AG10803 (cell line): Measurements from ENCODE around the gene CUBN.

Experiments
- DNase-seq: peaks from one replicate; pipeline ENCODE4 v3.0.0; 2010; ENCODE audit warnings: low read depth
- H3K4me3 ChIP-seq: 2 replicates; pipeline ENCODE4 v1.5.1; 2011; ENCODE audit warnings: mild to moderate bottlenecking, low read length, control low read depth
- TF ChIP-seq, protein P1 (sequence below): conservative IDR thresholded peaks from 2 replicates; pipeline ENCODE4 v1.5.1; 2011; ENCODE audit warnings: mild to moderate bottlenecking, low read length, control low read depth, inconsistent platforms

Gene CUBN

DNA sequence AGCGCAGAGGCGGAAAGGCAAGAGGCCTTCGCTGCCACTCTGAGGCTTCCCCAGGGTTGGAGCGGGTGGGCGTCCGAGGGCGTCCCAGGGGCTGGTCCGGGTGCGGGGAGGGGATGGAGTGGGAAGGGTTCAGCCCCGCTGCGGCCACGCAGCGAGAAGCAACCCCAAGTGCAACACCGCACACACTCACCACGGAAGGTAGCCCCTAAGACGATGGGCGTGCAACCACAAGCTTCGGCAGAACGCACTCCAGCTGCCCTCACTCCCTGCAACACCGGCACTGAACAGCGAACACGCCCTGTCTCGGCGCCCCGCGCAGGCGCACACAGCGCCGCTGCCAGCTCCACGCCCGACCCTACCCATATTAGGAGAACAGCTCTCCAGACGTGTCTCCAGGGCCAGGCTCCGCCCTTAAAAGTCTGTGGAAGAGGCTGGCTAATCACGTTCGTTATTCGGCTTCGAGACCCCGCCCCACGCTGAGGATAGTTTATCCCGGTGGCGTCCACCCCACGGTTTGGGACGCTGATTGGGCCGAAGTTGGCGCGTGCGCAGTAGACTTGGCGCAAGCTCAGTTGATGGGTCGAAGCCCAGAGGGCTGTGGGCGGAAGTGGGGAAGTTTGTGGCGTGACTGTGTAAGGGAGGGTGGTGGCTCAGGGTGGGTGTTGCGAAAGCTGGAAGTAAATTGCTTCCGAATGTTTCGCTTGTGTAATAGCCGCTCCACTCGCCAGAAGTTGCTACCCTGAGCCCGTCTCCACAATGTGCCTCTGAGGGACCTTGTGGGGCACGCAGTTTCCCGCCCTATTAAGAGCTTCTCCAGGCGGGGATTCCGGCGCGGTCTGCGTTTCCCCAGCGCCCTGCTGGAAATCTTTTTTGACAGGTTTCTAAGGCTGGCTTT lies 312.2 kb downstream of the CUBN start, which contains the start of gene RSU1:
Gene RSU1 (minus strand): TSS at position 300 of the 895 bp plus-strand sequence. CDS start 343 bp downstream, outside the sequence.
- peak; percentile 100 for DNase-seq
- TF ChIP-seq, protein P1, sequence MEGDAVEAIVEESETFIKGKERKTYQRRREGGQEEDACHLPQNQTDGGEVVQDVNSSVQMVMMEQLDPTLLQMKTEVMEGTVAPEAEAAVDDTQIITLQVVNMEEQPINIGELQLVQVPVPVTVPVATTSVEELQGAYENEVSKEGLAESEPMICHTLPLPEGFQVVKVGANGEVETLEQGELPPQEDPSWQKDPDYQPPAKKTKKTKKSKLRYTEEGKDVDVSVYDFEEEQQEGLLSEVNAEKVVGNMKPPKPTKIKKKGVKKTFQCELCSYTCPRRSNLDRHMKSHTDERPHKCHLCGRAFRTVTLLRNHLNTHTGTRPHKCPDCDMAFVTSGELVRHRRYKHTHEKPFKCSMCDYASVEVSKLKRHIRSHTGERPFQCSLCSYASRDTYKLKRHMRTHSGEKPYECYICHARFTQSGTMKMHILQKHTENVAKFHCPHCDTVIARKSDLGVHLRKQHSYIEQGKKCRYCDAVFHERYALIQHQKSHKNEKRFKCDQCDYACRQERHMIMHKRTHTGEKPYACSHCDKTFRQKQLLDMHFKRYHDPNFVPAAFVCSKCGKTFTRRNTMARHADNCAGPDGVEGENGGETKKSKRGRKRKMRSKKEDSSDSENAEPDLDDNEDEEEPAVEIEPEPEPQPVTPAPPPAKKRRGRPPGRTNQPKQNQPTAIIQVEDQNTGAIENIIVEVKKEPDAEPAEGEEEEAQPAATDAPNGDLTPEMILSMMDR, result no peak

DNA sequence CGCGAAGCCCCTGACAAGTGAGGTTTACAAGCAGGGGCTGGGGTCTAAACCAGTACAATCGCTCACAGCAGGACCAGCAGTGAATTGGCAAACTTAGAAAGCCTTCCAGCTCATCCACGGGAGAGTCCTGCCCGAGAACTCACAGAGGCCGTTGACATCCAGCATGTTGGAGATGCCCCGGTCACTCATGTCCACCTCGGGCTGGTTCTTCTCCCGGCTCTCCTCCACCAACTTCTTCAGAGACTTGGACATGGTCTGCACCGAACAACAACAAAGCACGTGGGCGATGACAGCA lies 312.8 kb downstream of the CUBN start:
- peak overlapping the region; percentile 99 for H3K4me3 ChIP-seq
- TF ChIP-seq, protein P1, result no peak
- DNase-seq, result peak; percentile 34

More for the DNA sequence above, 312.2 kb downstream of the CUBN start, which contains the start of gene RSU1:
- peak within 1 kb of the TSS; percentile 99 for H3K4me3 ChIP-seq

DNA sequence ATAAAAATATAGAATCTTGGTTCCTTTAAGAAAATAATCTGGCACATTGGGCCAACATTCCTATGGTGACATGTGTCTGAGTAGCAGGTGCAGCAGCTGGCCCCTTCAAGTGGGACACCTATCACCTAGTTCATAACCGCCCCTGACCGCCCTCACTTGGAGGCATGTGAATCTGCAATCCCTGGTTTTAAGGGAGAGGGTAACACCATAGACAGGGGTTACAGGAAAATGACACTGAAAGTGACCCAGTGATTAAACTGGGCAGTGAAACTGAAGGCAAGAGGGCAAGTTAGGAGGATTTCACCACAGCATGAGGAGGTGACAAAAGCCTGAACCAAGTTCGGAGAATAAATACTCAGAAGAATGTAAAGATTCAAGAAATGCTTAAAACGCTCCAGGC lies 313.4 kb downstream of the CUBN start:
- TF ChIP-seq, protein P1, result no peak
- peak overlapping the region; percentile 99 for H3K4me3 ChIP-seq
- no peak for DNase-seq

DNA sequence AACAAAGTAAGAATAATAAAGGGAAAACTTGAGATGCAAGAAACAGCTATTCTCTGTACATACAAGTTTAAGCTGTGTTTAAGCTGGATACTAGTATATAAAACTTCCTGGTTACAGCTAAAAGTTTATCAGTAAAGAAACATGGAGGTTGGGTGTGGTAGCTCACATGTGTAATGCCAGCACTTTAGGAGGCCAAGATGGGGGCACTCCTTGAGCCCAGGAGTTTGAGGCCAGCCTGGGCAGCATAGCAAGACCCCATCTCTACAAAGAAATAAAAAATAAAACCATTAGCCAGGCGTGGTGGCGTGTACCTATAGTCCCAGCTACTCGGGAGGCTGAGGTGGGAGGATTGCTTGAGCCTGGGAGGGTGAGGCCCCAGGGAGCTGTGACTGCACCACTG lies 315.6 kb downstream of the CUBN start:
- H3K4me3 ChIP-seq, result no peak overlapping the region
- no peak for DNase-seq
- TF ChIP-seq, protein P1, result no peak

DNA sequence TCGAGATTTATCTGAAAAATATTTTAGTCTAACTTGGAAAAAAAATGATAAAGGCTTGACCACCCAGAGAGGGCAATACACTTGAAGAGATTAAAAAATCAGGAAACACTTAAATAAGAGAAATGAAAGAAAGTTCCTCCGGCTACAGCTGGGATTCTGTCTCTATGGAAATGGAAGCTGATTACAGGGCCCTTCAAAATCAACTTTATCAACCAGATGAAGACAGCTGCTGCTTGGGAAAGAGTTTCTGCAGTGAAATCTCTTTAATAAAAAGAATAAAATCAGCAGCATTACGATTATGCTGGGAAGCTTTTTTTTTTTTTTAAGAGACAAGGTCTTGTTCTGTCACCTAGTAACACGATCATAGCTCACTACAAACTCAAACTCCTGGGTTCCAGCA lies 316.9 kb downstream of the CUBN start:
- DNase-seq, result no peak
- H3K4me3 ChIP-seq, result no peak overlapping the region
- TF ChIP-seq, protein P1, result no peak

DNA sequence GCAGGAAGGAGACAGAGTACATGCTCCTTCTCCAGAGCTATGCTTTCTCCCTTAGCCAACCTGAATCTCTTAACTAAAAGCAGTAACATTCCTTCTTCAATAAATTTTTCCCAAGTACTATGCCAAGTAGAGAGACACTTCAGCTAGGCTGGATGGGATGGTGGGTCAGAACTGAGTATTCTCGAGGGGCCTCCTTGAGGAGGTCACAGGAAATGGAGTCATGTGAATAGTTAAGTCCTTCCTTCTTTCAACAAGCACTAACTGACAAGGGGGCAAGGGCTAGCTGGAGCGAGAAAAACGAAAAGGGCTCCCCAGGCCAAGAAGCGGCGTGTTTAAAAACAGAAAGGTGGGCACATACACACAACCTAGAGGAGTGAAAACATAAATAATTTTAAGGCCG lies 317.8 kb downstream of the CUBN start:
- TF ChIP-seq, protein P1, result no peak
- no peak for DNase-seq
- H3K4me3 ChIP-seq, result no peak overlapping the region

DNA sequence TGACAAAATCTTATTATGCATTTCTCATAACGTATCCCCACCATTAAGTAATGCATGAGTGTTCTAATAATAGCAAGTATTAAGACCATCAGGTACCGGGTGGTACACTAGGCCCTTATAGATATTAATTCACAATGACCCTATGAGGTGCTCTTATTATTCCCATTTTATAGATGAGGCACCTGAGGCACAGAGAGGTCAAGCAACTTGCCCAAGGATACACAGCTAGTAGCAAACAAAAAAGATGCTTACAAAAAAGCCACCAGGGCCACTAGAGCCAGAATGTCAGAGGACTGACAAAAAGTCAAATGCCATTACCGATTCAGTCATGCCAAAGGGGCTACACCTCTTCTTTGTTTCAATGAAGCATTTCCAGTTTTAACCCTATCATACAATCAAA lies 318.3 kb downstream of the CUBN start:
- DNase-seq, result no peak
- TF ChIP-seq, protein P1, result no peak

More for the DNA sequence above, 318.3 kb downstream of the CUBN start:
- H3K4me3 ChIP-seq, result no peak overlapping the region
